A673 (cell line): Measurements from ENCODE around the gene KCNG1. TPM values are rescaled to one million over a fixed set of nuclear protein-coding genes. Genes with fewer than 3 reads are reported as not detected.

Source experiments
- BruUV-seq: library from RNA; stranded (reverse); fragments of 400-500 nt; replicated peaks from 2 replicates; lab custom pipeline; 2021; lab: Mats Ljungman, UMichigan
- CTCF ChIA-PET: fragments of 300-600 bp; sonication (Branson Sonifier 250); formaldehyde crosslinking; loops from one replicate; lab custom pipeline; 2022; ENCODE audit warnings: antibody characterized with exemption; lab: Charles Lee
- POLR2A ChIA-PET: fragments of 300-600 bp; sonication (Branson Sonifier 250); formaldehyde crosslinking; loops from one replicate; lab custom pipeline; 2022; ENCODE audit warnings: antibody characterized with exemption; ENCODE audit not compliant: low non-redundant PET; lab: Charles Lee
- DNase-seq: peaks from one replicate; pipeline ENCODE4 v3.0.0-alpha.2; 2015; ENCODE audit warnings: low spot score
- H3K27ac ChIP-seq: fragments of 200-600 bp; sonication (generic); 2 replicates; pipeline ENCODE4 v1.5.1; 2016; ENCODE audit warnings: mixed run types, low read depth, mild to moderate bottlenecking, mixed read lengths, antibody characterized with exemption, low read length; ENCODE audit not compliant: poor library complexity, severe bottlenecking
- H3K27me3 ChIP-seq: fragments of 200-600 bp; sonication (generic); replicated peaks from 2 replicates; pipeline ENCODE4 v1.6.1; 2017; ENCODE audit warnings: mixed run types, low read depth, mild to moderate bottlenecking, mixed read lengths, antibody characterized with exemption, low read length; ENCODE audit not compliant: insufficient read depth, poor library complexity
- H3K36me3 ChIP-seq: fragments of 200-600 bp; sonication (generic); 2 replicates; pipeline ENCODE4 v1.6.1; 2016; ENCODE audit warnings: mixed run types, mild to moderate bottlenecking, mixed read lengths, antibody characterized with exemption, low read length; ENCODE audit not compliant: insufficient read depth, poor library complexity, severe bottlenecking
- H3K4me1 ChIP-seq: fragments of 200-600 bp; sonication (generic); 2 replicates; pipeline ENCODE4 v1.6.1; 2017; ENCODE audit warnings: mixed run types, mild to moderate bottlenecking, mixed read lengths, antibody characterized with exemption, low read length; ENCODE audit not compliant: insufficient read depth, poor library complexity, severe bottlenecking
- H3K4me3 ChIP-seq: fragments of 200-600 bp; sonication (generic); 2 replicates; pipeline ENCODE4 v1.5.1; 2016; ENCODE audit warnings: low read depth, mixed run types, mild to moderate bottlenecking, mixed read lengths, low read length; ENCODE audit not compliant: poor library complexity, severe bottlenecking
- H3K9me3 ChIP-seq: fragments of 200-600 bp; sonication (generic); 2 replicates; pipeline ENCODE4 v1.6.1; 2016; ENCODE audit warnings: mixed run types, low read depth, mild to moderate bottlenecking, mixed read lengths, antibody characterized with exemption, low read length; ENCODE audit not compliant: poor library complexity, severe bottlenecking
- CTCF ChIP-seq: fragments of 300-800, 200-600 bp; sonication (generic); conservative IDR thresholded peaks from 2 replicates; pipeline ENCODE4 v1.5.1; 2017; ENCODE audit warnings: low read depth, mild to moderate bottlenecking, antibody characterized with exemption, low read length, moderate library complexity, mixed read lengths
- EZH2 ChIP-seq: fragments of 200-600 bp; sonication (generic); IDR thresholded peaks from 2 replicates; pipeline ENCODE4 v1.6.1; 2017; ENCODE audit warnings: borderline replicate concordance, low read depth, mild to moderate bottlenecking, mixed read lengths, antibody characterized with exemption, low read length; ENCODE audit not compliant: poor library complexity, severe bottlenecking
- intact Hi-C: fragments of 100-400 bp; cut with micrococcal nuclease; formaldehyde crosslinking; loops from one replicate; pipeline ENCODE4 v1.10.0; 2022; ENCODE audit not compliant: unreplicated experiment
- total RNA-seq: library from RNA; stranded (reverse); gene quantifications from 2 replicates; pipeline ENCODE4 v1.2.3, GENCODE V29; 2021

The KCNG1 gene
- total RNA-seq, 1 experiment from 2014 or later: 19.6 TPM

DNA sequence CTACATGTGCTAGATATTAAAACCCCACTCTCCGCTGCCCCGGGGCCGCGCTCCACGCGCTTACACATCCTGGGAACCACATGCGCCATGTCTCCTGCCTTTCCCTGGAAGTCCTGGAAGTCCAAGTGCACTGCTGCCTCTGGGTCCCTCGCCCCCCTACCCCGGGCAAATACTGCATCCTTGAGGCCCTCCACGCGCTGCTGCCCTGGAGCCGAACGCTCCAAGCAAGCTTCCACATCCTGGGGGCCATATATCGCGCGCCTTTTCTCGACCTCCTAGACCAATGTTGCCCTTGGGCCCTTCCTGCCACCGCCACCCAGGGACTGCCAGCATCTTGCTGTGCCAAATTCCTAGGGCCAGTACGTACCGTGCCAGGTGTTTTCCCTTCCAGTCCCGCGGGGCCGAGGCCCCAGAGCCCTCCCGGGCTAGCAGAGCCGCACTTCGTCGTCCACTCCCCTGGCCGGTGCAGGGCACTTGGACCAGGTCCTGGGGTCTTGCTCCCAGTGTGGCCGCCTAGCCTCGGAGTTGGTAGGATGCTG is 779 bp upstream of the KCNG1 start:
- Histone ChIP-seq H3K4me3 (peak overlapping the region; percentile 64), H3K9me3 (no peaks in the 10 kb centered on the region), H3K27me3 (no peaks in the 10 kb centered on the region), H3K27ac (peak overlapping the region; percentile 69), H3K4me1 (peaks cover 27% of the 10 kb centered on the region), H3K36me3 (no peaks in the 10 kb centered on the region)
- no TSS peak for BruUV-seq
- ChIA-PET POLR2A (no interaction called here), CTCF (no interaction called here)
- intact Hi-C loops: loop anchor here (10.0 kb wide), 1 partner anchor 131 kb away; no protein-coding TSS in a partner anchor
- TF ChIP-seq CTCF: no peak
- TF ChIP-seq EZH2: no peak
- no peak for DNase-seq

DNA sequence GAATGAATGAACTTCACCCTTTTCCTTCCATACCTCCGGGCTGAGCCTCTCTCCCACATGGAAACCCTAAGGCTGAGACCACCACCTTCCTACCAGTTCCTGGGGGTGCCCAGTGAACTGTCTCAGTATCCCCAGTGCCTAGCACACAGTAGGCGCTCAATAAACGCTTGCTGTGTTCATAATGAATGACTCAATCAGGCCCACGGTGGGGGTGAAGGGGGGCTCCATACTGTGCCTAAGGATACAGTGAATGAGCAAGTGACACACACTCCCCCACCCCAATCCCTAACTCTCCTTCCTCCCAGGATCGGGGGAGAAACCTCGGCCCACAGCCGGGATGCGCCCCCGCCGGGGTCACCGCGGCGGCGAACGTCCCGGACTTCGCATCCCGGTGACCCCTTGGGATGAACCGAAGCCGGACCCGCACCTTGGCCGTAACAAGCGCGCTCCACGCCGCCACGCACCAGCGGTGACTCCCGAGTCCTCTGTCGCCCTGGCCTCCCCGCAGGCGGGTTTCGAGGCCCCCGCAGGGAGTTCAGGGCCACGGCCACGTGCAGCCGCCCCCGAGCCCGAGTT is 592 bp downstream of the KCNG1 start:
- Histone ChIP-seq H3K4me1 (peaks cover 27% of the 10 kb centered on the region), H3K36me3 (no peaks in the 10 kb centered on the region), H3K4me3 (peak overlapping the region; percentile 64), H3K9me3 (no peaks in the 10 kb centered on the region), H3K27ac (peak overlapping the region; percentile 69), H3K27me3 (no peaks in the 10 kb centered on the region)
- CTCF ChIA-PET: interaction anchor here (0.6 kb wide), 2 partner anchors 102 to 285 kb away, joined by 4 to 7 read pairs; no protein-coding TSS in a partner anchor
- no TSS peak for BruUV-seq
- POLR2A ChIA-PET: no interaction called here
- TF ChIP-seq EZH2 (no peak), CTCF (no peak)
- intact Hi-C loops: loop anchor here (10.0 kb wide), 1 partner anchor 132 kb away; no protein-coding TSS in a partner anchor
- DNase-seq: no peak

DNA sequence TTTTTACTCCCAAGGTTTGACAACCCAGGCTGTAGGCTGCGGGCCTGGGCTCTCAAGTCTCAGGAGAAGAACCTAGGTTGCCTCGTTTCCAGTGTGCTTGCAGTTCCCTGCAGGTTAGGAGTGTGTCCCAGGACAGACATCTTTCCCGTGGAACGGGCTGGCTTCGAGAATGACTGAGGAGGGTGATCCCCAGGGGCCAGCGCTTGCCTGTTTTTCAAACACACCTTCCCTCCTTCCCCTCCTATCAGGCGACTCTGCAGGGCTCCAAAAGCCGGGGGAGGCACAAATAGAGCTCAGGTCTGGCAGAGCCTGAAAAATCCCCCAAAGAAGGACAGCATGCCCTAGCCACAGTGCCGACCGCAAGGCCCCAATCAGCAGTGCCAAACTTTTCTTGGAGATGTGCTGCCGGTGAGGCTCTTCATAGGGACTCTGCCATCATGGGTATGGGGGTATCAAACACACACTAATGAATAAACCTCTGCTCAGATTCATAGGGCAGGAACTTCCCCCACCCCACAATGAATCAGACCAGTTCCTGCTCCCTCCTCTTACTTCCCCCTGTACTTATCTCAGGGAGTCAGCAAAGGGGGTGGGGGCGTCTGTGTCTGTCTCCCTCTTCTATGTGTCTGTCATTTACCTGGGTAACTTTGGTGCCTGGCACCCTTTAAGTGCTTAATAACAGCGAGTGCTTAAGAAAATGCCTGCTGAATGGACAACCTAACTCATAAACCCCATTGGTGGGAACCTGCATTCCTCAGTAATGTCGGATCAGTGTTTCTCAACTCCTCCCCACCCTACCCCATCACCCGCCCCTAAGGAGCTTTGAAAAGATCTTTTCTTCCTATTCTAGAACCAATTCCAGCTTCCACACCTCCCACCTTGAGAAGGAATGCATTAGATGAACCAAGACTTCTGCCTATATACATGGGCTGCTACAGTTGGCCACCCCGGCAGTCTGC is 1.6 kb downstream of the KCNG1 start:
- intact Hi-C loops: loop anchor here (10.0 kb wide), 1 partner anchor 133 kb away; no protein-coding TSS in a partner anchor
- no TSS peak for BruUV-seq
- H3K27ac ChIP-seq: no peak overlapping the region
- H3K36me3 ChIP-seq: no peaks in the 10 kb centered on the region
- H3K27me3 ChIP-seq: no peaks in the 10 kb centered on the region
- peak overlapping the region; percentile 64 for H3K4me3 ChIP-seq
- no peaks in the 10 kb centered on the region for H3K9me3 ChIP-seq
- CTCF ChIA-PET: no interaction called here
- no peak for TF ChIP-seq CTCF
- TF ChIP-seq EZH2: no peak
- peaks cover 27% of the 10 kb centered on the region for H3K4me1 ChIP-seq
- DNase-seq: no peak
- POLR2A ChIA-PET: no interaction called here
